Sigmoid colon (tissue), 4 donors: ENCODE results near the gene IL23R.

Experiments
- EP300 ChIP-seq, 4 donors: sonication (generic); formaldehyde crosslinking; IDR thresholded peaks; one replicate each; pipeline ENCODE4 v1.6.1; 2017; ENCODE audit warnings: antibody characterized with exemption in 4 of 4
- TF ChIP-seq, protein P1 (sequence below), 4 experiments: fragments of 450-650 bp in 3 of 4; fragments of 200-600 bp in 1 of 4; IDR thresholded peaks; one replicate each; pipeline ENCODE4 v1.5.1; 2016 to 2019; ENCODE audit warnings: antibody characterized with exemption in 4 of 4, mild to moderate bottlenecking in 3 of 4, moderate library complexity in 2 of 4

DNA sequence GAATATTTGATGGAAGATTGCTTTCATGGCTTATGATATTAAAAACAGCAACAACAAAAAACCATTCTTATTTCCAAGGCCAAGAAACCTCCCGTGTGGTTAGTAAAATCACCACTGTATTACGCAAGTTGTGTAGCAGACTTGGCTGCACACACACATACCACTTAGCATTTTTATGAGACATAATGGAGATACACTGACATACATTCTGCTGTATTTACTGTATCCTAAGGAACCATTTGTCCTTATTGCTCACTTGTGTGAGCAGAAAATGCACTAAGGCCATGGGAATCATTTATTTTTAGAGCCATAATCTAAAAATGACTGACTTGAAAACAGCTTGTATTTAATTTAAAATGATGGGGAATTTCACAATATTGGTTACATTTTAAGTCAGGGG, 30.9 kb upstream of the IL23R start:
- TF ChIP-seq, protein P1, sequence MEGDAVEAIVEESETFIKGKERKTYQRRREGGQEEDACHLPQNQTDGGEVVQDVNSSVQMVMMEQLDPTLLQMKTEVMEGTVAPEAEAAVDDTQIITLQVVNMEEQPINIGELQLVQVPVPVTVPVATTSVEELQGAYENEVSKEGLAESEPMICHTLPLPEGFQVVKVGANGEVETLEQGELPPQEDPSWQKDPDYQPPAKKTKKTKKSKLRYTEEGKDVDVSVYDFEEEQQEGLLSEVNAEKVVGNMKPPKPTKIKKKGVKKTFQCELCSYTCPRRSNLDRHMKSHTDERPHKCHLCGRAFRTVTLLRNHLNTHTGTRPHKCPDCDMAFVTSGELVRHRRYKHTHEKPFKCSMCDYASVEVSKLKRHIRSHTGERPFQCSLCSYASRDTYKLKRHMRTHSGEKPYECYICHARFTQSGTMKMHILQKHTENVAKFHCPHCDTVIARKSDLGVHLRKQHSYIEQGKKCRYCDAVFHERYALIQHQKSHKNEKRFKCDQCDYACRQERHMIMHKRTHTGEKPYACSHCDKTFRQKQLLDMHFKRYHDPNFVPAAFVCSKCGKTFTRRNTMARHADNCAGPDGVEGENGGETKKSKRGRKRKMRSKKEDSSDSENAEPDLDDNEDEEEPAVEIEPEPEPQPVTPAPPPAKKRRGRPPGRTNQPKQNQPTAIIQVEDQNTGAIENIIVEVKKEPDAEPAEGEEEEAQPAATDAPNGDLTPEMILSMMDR (IDR thresholded peaks at IDR 0.05) = no peak
- no peak for TF ChIP-seq EP300 (IDR thresholded peaks at IDR 0.05)
